ENCODE measurements around the gene ERVFRD-1. TPM values are rescaled to one million over a fixed set of nuclear protein-coding genes. Genes with fewer than 3 reads are reported as not detected.

Gene ERVFRD-1
- polyA plus RNA-seq, 3 donors, result 0.05 to 0.06 TPM; not detected in 1

DNA sequence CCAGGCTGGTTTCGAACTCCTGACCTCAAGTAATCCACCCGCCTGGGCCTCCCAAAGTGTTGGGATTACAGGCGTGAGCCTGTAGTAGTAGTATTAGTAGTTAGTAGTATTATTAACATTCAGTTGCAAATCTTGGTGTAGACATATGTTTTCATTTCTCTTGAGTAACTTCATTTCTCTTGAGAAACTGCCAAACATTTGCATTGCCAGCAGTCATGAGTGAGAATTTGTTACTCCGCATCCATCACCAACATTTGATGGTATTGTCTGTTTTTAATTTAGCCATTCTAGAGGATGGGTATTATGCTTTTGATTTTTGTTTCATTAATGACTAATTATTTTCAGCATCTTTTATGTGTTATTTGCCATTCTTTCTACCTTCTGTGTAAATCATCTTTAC lies 1.5 kb upstream of the ERVFRD-1 start:
- WGBS (ENCODE audit: insufficient coverage), result 90% methylated on average over 2 of the region's 4 CpGs
- Mint-ChIP-seq H3K36me3 (peaks cover 4 to 5% of the 10 kb centered on the region in 2 donors), H3K27ac (no peak overlapping the region)

DNA sequence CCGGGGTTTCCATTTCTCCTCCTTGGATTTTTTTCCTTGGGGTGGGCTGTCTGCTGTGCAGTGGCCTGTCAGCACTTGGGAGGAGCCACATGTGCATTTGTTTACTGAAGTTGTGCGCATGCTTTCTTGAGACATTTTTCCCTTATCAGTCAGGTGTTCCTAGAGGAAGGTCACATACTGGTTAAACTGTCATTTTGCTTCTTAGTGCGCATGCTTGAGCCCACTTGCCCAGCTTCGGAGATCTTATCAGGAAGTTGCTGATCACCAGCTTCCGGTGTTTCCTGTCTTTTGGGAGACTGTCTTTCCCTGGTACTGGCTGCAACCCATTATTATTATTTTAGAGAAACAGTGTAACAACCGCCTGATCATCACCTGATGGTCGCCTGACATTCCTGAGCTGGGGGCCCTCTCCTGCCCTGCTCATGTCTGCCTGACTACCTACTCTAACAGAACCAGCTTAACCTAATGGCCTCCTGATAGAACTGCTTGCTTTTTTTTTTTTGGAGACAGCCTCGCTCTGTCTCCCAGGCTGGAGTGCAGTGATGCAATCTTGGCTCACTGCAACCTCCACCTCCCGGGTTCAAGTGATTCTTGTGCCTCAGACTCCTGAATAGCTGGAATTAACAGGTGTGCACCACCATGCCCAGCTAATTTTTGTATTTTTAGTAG lies 378 bp upstream of the ERVFRD-1 start:
- H3K9ac ChIP-seq (ENCODE audit: insufficient read depth, low read length, poor library complexity, severe bottlenecking), result no peak overlapping the region
- intact Hi-C loops (cut with micrococcal nuclease), result no loop called here
- peak overlapping the region in 1 of 3 experiments; percentile 14 for H3K4me3 ChIP-seq (replicated peaks in 1 of 3; ENCODE audit: low read depth in 2 of 3, low read length in 3 of 3)
- H2AFZ ChIP-seq (ENCODE audit: insufficient read depth, low read depth, low read length, poor library complexity, severe bottlenecking), result no peak overlapping the region
- H3K9me3 Mint-ChIP-seq, result peaks cover 0 to 8% (median 0%) of the 10 kb centered on the region in 7 donors
- TF ChIP-seq, protein P1, sequence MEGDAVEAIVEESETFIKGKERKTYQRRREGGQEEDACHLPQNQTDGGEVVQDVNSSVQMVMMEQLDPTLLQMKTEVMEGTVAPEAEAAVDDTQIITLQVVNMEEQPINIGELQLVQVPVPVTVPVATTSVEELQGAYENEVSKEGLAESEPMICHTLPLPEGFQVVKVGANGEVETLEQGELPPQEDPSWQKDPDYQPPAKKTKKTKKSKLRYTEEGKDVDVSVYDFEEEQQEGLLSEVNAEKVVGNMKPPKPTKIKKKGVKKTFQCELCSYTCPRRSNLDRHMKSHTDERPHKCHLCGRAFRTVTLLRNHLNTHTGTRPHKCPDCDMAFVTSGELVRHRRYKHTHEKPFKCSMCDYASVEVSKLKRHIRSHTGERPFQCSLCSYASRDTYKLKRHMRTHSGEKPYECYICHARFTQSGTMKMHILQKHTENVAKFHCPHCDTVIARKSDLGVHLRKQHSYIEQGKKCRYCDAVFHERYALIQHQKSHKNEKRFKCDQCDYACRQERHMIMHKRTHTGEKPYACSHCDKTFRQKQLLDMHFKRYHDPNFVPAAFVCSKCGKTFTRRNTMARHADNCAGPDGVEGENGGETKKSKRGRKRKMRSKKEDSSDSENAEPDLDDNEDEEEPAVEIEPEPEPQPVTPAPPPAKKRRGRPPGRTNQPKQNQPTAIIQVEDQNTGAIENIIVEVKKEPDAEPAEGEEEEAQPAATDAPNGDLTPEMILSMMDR (IDR thresholded peaks at IDR 0.05), result no peak
- H4K20me1 ChIP-seq (ENCODE audit: insufficient read depth, low read length), result peaks cover 45% of the 10 kb centered on the region
- peaks cover 76% of the 10 kb centered on the region for H3K79me2 ChIP-seq (ENCODE audit: insufficient read depth, low read length)
- no peaks in the 10 kb centered on the region for H3K9me3 ChIP-seq (replicated peaks in 1 of 2; ENCODE audit: control insufficient read depth in 1 of 2, insufficient read depth in 1 of 2, low read length in 2 of 2)
- H3K4me1 ChIP-seq (ENCODE audit: control insufficient read depth in 1 of 2, insufficient read depth in 2 of 2, low read length in 2 of 2), result peaks cover 8 to 12% of the 10 kb centered on the region in 2 donors
- H3K36me3 Mint-ChIP-seq, result peaks cover 0 to 4% of the 10 kb centered on the region in 2 donors
- H3K4me1 Mint-ChIP-seq, result peaks cover 27% of the 10 kb centered on the region
- peak overlapping the region in 2 of 7 donors; percentile 59 to 74 for H3K27ac Mint-ChIP-seq
- H3K27me3 ChIP-seq (ENCODE audit: control insufficient read depth in 2 of 2, insufficient read depth in 2 of 2, low read length in 2 of 2), result no peaks in the 10 kb centered on the region
- peak overlapping the region; percentile 30 for H3K4me2 ChIP-seq (replicated peaks; ENCODE audit: extremely low read depth, low read length, poor library complexity, severe bottlenecking)
- DNase-seq, result peak in 2 of 3 donors; percentile 18 to 31
- 9% methylated on average over 5 of the region's 9 CpGs for WGBS (ENCODE audit: insufficient coverage)
- H3K36me3 ChIP-seq (replicated peaks in 1 of 2; ENCODE audit: control insufficient read depth in 1 of 2, insufficient read depth in 2 of 2, low read length in 2 of 2), result no peaks in the 10 kb centered on the region
- H3K4me3 Mint-ChIP-seq, result peak overlapping the region; percentile 42 to 53
- H3K27me3 Mint-ChIP-seq (ENCODE audit: low read depth in 3 of 3), result peaks cover 0 to 6% (median 0%) of the 10 kb centered on the region in 3 donors
- no peak overlapping the region for H3K27ac ChIP-seq (ENCODE audit: low read depth in 1 of 2, low read length in 2 of 2)

More for the DNA sequence above, 1.5 kb upstream of the ERVFRD-1 start:
- Histone ChIP-seq H2AFZ (ENCODE audit: insufficient read depth, low read depth, low read length, poor library complexity, severe bottlenecking) (no peak overlapping the region), H4K20me1 (ENCODE audit: insufficient read depth, low read length) (peaks cover 34% of the 10 kb centered on the region), H3K79me2 (ENCODE audit: insufficient read depth, low read length) (peaks cover 72% of the 10 kb centered on the region), H3K4me2 (replicated peaks; ENCODE audit: extremely low read depth, low read length, poor library complexity, severe bottlenecking) (no peak overlapping the region), H3K36me3 (replicated peaks in 1 of 2; ENCODE audit: control insufficient read depth in 1 of 2, insufficient read depth in 2 of 2, low read length in 2 of 2) (no peaks in the 10 kb centered on the region), H3K9me3 (replicated peaks in 1 of 2; ENCODE audit: control insufficient read depth in 1 of 2, insufficient read depth in 1 of 2, low read length in 2 of 2) (no peaks in the 10 kb centered on the region), H3K9ac (ENCODE audit: insufficient read depth, low read length, poor library complexity, severe bottlenecking) (no peak overlapping the region), H3K4me3 (replicated peaks in 1 of 3; ENCODE audit: low read depth in 2 of 3, low read length in 3 of 3) (no peak overlapping the region), H3K27me3 (ENCODE audit: control insufficient read depth in 2 of 2, insufficient read depth in 2 of 2, low read length in 2 of 2) (no peaks in the 10 kb centered on the region), H3K4me1 (ENCODE audit: control insufficient read depth in 1 of 2, insufficient read depth in 2 of 2, low read length in 2 of 2) (peaks cover 8 to 12% of the 10 kb centered on the region in 2 donors), H3K27ac (ENCODE audit: low read depth in 1 of 2, low read length in 2 of 2) (no peak overlapping the region)
- H3K4me3 Mint-ChIP-seq, result no peak overlapping the region
- peaks cover 0 to 8% (median 0%) of the 10 kb centered on the region in 7 donors for H3K9me3 Mint-ChIP-seq
- intact Hi-C loops (cut with micrococcal nuclease), result no loop called here
- peaks cover 27% of the 10 kb centered on the region for H3K4me1 Mint-ChIP-seq
- DNase-seq, result no peak
- peaks cover 0 to 6% (median 0%) of the 10 kb centered on the region in 3 donors for H3K27me3 Mint-ChIP-seq (ENCODE audit: low read depth in 3 of 3)
- TF ChIP-seq, protein P1 (IDR thresholded peaks at IDR 0.05), result no peak

All from CD14-positive monocyte (primary cell).